HUES48 (cell line): ENCODE results near the gene ATR.
"Not testable (repeated sequence)": the region's sequence is repeated elsewhere in the genome, so short reads cannot be mapped to it uniquely, and the experiment has no call there.

Source experiments
- H3K27ac ChIP-seq: one replicate; pipeline ENCODE4 v1.7.0; 2013; ENCODE audit warnings: low read depth, low read length, inconsistent platforms
- H3K27me3 ChIP-seq: 2 replicates; pipeline ENCODE4 v1.6.1; 2013; ENCODE audit warnings: mild to moderate bottlenecking, low read length; ENCODE audit not compliant: control insufficient read depth, insufficient read depth
- H3K36me3 ChIP-seq: 2 replicates; pipeline ENCODE4 v1.6.1; 2013; ENCODE audit warnings: low read length; ENCODE audit not compliant: control insufficient read depth, insufficient read depth
- H3K4me1 ChIP-seq: 2 replicates; pipeline ENCODE4 v1.6.1; 2013; ENCODE audit warnings: mild to moderate bottlenecking, low read length; ENCODE audit not compliant: control insufficient read depth, insufficient read depth
- H3K4me3 ChIP-seq: 2 replicates; pipeline ENCODE4 v1.5.1; 2013; ENCODE audit warnings: mild to moderate bottlenecking, low read depth, low read length
- H3K9ac ChIP-seq: 2 replicates; pipeline ENCODE4 v1.6.1; 2013; ENCODE audit warnings: mild to moderate bottlenecking, low read depth, low read length, moderate library complexity
- H3K9me3 ChIP-seq: 2 replicates; pipeline ENCODE4 v1.6.1; 2013; ENCODE audit warnings: low read length; ENCODE audit not compliant: control insufficient read depth, insufficient read depth

Gene ATR

GRCh38 chr3:142595141-142595540, 16.6 kb upstream of the ATR start:
- no peaks in the 10 kb centered on the region for H3K36me3 ChIP-seq
- H3K9ac ChIP-seq: no peak overlapping the region
- peaks cover 5% of the 10 kb centered on the region; the same call in 1 of the 2 replicates for H3K27me3 ChIP-seq
- H3K27ac ChIP-seq: no peak overlapping the region
- H3K9me3 ChIP-seq: no peaks in the 10 kb centered on the region
- H3K4me1 ChIP-seq: peaks cover 14% of the 10 kb centered on the region; the same call in 1 of the 2 replicates
- H3K4me3 ChIP-seq: peak overlapping the region; percentile 80; the same call in 1 of the 2 replicates

- not testable (repeated sequence) for H3K9ac ChIP-seq, H3K4me3 ChIP-seq, H3K27ac ChIP-seq, H3K36me3 ChIP-seq, H3K9me3 ChIP-seq, H3K27me3 ChIP-seq
- H3K4me1 ChIP-seq: peaks cover 11% of the 10 kb centered on the region; the same call in 1 of the 2 replicates
These were observed 13.7 kb upstream of the ATR start for GRCh38 chr3:142592268-142592667.

- Histone ChIP-seq H3K4me3 (no peak overlapping the region), H3K27ac (no peak overlapping the region), H3K27me3 (no peaks in the 10 kb centered on the region), H3K36me3 (no peaks in the 10 kb centered on the region), H3K4me1 (no peaks in the 10 kb centered on the region), H3K9ac (no peak overlapping the region), H3K9me3 (no peaks in the 10 kb centered on the region)
These were observed 10.2 kb upstream of the ATR start for GRCh38 chr3:142588703-142589102.

GRCh38 chr3:142586803-142587406, 8.4 kb upstream of the ATR start:
- Histone ChIP-seq H3K36me3 (no peaks in the 10 kb centered on the region), H3K27ac (no peak overlapping the region), H3K4me1 (no peaks in the 10 kb centered on the region), H3K9me3 (no peaks in the 10 kb centered on the region), H3K27me3 (no peaks in the 10 kb centered on the region), H3K9ac (no peak overlapping the region), H3K4me3 (no peak overlapping the region)

GRCh38 chr3:142581070-142581469, 2.5 kb upstream of the ATR start:
- not testable (repeated sequence) for H3K9me3 ChIP-seq, H3K27ac ChIP-seq, H3K9ac ChIP-seq, H3K4me3 ChIP-seq, H3K36me3 ChIP-seq, H3K27me3 ChIP-seq
- H3K4me1 ChIP-seq: peaks cover 18% of the 10 kb centered on the region

- no peaks in the 10 kb centered on the region for H3K9me3 ChIP-seq
- no peak overlapping the region for H3K27ac ChIP-seq
- H3K27me3 ChIP-seq: no peaks in the 10 kb centered on the region
- peaks cover 28% of the 10 kb centered on the region for H3K4me1 ChIP-seq
- no peak overlapping the region for H3K9ac ChIP-seq
- H3K4me3 ChIP-seq: no peak overlapping the region
- no peaks in the 10 kb centered on the region; the same call in 1 of the 2 replicates for H3K36me3 ChIP-seq
These were observed 1.5 kb upstream of the ATR start for GRCh38 chr3:142580061-142580423.

GRCh38 chr3:142577696-142578328, 721 bp downstream of the ATR start:
- peak overlapping the region; percentile 91 for H3K9ac ChIP-seq
- peak overlapping the region; percentile 95 for H3K4me3 ChIP-seq
- no peaks in the 10 kb centered on the region; the same call in 1 of the 2 replicates for H3K36me3 ChIP-seq
- H3K27me3 ChIP-seq: no peaks in the 10 kb centered on the region
- H3K4me1 ChIP-seq: peaks cover 30% of the 10 kb centered on the region
- H3K27ac ChIP-seq: peak overlapping the region; percentile 95
- no peaks in the 10 kb centered on the region for H3K9me3 ChIP-seq

- H3K27ac ChIP-seq: no peak overlapping the region
- H3K4me1 ChIP-seq: peaks cover 30% of the 10 kb centered on the region
- H3K36me3 ChIP-seq: no peaks in the 10 kb centered on the region; the same call in 1 of the 2 replicates
- H3K9me3 ChIP-seq: no peaks in the 10 kb centered on the region
- no peaks in the 10 kb centered on the region for H3K27me3 ChIP-seq
- H3K4me3 ChIP-seq: no peak overlapping the region
- no peak overlapping the region for H3K9ac ChIP-seq
These were observed 1.7 kb downstream of the ATR start for GRCh38 chr3:142576792-142577191.

- Histone ChIP-seq H3K36me3 (no peaks in the 10 kb centered on the region; the same call in 1 of the 2 replicates), H3K9ac (no peak overlapping the region; the same call in 1 of the 2 replicates), H3K9me3 (no peaks in the 10 kb centered on the region), H3K27ac (no peak overlapping the region), H3K27me3 (no peaks in the 10 kb centered on the region), H3K4me3 (no peak overlapping the region), H3K4me1 (peaks cover 26% of the 10 kb centered on the region)
These were observed 3.9 kb downstream of the ATR start for GRCh38 chr3:142574665-142575064.

- H3K36me3 ChIP-seq, H3K9ac ChIP-seq, H3K27me3 ChIP-seq, H3K27ac ChIP-seq, H3K9me3 ChIP-seq, H3K4me3 ChIP-seq: not testable (repeated sequence)
- H3K4me1 ChIP-seq: peaks cover 22% of the 10 kb centered on the region
These were observed 4.3 kb downstream of the ATR start for GRCh38 chr3:142574223-142574622.

GRCh38 chr3:142569422-142569821, 9.1 kb downstream of the ATR start:
- not testable (repeated sequence) for H3K27ac ChIP-seq, H3K4me1 ChIP-seq, H3K4me3 ChIP-seq, H3K9ac ChIP-seq, H3K9me3 ChIP-seq, H3K27me3 ChIP-seq
- H3K36me3 ChIP-seq: peaks cover 13% of the 10 kb centered on the region
